Measurements from ENCODE around the gene MB.
"Not testable (repeated sequence)": the region's sequence is repeated elsewhere in the genome, so short reads cannot be mapped to it uniquely, and the experiment has no call there.

Gene MB

GRCh38 chr22:35634943-35635540 lies 17.9 kb upstream of the MB start:
- DNase-seq = no peak

- no peak for DNase-seq
Observed at GRCh38 chr22:35634015-35634414, 16.9 kb upstream of the MB start.

- no peak for DNase-seq
Observed at GRCh38 chr22:35633520-35633919, 16.4 kb upstream of the MB start.

- DNase-seq = no peak
Observed at GRCh38 chr22:35632935-35633334, 15.8 kb upstream of the MB start.

GRCh38 chr22:35631597-35631996 lies 14.5 kb upstream of the MB start:
- no peak for DNase-seq

- no peak for DNase-seq
Observed at GRCh38 chr22:35630891-35631290, 13.8 kb upstream of the MB start.

GRCh38 chr22:35630387-35630793 lies 13.3 kb upstream of the MB start:
- no peak for DNase-seq

GRCh38 chr22:35629406-35630216 lies 12.5 kb upstream of the MB start:
- no peak for DNase-seq

- DNase-seq = no peak
Observed at GRCh38 chr22:35628732-35629131, 11.6 kb upstream of the MB start.

- DNase-seq = no peak
Observed at GRCh38 chr22:35627267-35628041, 10.3 kb upstream of the MB start.

GRCh38 chr22:35625763-35626432 lies 8.8 kb upstream of the MB start:
- no peak for DNase-seq

GRCh38 chr22:35624547-35624946 lies 7.4 kb upstream of the MB start:
- DNase-seq = no peak

GRCh38 chr22:35623885-35624284 lies 6.8 kb upstream of the MB start:
- DNase-seq = not testable (repeated sequence)

- no peak for DNase-seq
Observed at GRCh38 chr22:35622191-35622913, 5.2 kb upstream of the MB start.

GRCh38 chr22:35621451-35621850 lies 4.3 kb upstream of the MB start:
- DNase-seq = no peak

- DNase-seq = no peak
Observed at GRCh38 chr22:35620624-35621251, 3.6 kb upstream of the MB start.

- DNase-seq = no peak
Observed at GRCh38 chr22:35619336-35620094, 2.4 kb upstream of the MB start.

GRCh38 chr22:35618427-35619223 lies 1.5 kb upstream of the MB start:
- no peak for DNase-seq

GRCh38 chr22:35616043-35616442 lies 1.1 kb downstream of the MB start:
- no peak for DNase-seq

- no peak for DNase-seq
Observed at GRCh38 chr22:35615156-35615555, 2.0 kb downstream of the MB start.

- DNase-seq = no peak
Observed at GRCh38 chr22:35614404-35614803, 2.7 kb downstream of the MB start.
